KG1 (cell line): Measurements from ENCODE around the gene PIK3R3.
"Not testable (repeated sequence)": the region's sequence is repeated elsewhere in the genome, so short reads cannot be mapped to it uniquely, and the experiment has no call there.

ENCODE experiments used
- DNase-seq: peaks from one replicate; lab custom pipeline; 2025; lab: John Stamatoyannopoulos, UW

Gene PIK3R3

DNA sequence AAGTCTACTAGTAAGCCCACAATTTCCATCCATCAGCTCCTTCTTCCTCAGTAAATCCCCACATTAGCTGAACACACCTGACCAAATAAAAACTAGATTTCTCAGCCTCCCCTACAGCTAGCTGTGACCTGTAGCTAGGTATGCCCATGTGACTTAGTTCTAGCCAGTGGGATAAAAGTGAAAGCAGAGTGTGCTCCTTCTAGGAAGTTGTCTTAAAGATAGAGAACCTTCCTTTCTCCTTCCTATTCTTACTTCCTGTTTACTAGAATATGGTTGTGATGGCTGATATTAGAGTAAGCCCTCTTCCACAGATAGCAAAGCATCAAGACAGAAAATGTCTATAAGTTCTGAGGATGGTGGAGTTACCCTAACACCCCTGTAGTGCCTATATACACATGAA lies 67.0 kb downstream of the PIK3R3 start:
- DNase-seq, result no peak

DNA sequence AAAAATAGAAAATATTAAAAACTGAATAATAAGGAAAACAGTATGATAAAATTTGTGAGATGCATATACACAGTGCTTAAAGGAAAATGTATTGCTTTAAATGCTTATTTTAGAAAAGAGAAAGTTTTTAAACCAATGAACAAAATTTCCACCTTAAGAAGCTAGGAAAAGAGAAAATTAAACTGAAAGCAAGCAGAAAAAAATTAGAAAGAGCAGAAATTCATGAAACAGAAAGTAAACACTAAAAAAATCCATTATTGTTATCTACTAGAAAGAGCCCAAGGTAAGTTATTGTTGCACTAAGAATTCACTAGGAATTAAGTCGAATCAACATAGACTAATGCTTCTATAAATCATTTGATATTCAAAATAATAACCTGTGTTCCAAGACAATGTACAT lies 67.7 kb downstream of the PIK3R3 start:
- no peak for DNase-seq

- no peak for DNase-seq
These were observed 69.6 kb downstream of the PIK3R3 start for GRCh38 chr1:46062651-46063319.

DNA sequence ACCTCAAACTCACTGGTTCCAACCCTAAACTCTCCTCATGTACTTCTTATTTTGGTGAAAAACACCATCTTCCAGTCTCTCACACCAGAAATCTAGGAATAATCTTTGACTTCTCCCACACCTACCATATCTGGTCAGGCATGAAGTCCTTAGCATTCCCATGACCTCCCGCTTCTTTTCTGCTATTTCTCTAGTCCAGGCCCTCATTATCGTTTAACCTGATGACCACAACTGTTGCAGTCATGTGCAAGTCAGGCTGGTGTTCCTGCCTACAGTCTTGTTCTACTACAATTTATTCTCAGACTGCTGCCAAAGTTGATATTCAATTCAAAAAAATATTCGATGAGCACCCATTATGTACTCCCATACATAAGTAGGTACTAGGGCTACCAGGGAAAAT lies 71.3 kb downstream of the PIK3R3 start:
- no peak for DNase-seq

GRCh38 chr1:46058936-46059335 lies 73.5 kb downstream of the PIK3R3 start:
- no peak for DNase-seq

GRCh38 chr1:46057781-46058180 lies 74.6 kb downstream of the PIK3R3 start:
- DNase-seq, result no peak

DNA sequence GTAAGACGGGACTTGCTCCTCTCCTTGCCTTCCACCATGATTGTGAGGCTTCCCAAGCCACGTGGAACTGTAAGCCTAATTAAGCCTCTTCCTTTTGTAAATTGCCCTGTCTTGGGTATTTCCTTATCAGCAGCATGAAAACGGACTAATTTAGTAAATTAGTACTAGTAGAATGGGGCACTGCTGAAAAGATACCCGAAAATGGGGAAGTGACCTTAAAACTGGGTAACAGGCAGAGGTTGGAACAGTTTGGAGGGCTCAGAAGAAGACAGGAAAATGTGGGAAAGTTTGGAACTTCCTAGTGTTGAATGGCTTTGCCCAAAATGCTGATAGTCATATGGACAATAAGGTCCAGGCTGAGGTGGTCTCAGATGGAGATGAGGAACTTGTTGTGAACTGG lies 75.2 kb downstream of the PIK3R3 start:
- not testable (repeated sequence) for DNase-seq

GRCh38 chr1:46056325-46056724 lies 76.1 kb downstream of the PIK3R3 start:
- no peak for DNase-seq

DNA sequence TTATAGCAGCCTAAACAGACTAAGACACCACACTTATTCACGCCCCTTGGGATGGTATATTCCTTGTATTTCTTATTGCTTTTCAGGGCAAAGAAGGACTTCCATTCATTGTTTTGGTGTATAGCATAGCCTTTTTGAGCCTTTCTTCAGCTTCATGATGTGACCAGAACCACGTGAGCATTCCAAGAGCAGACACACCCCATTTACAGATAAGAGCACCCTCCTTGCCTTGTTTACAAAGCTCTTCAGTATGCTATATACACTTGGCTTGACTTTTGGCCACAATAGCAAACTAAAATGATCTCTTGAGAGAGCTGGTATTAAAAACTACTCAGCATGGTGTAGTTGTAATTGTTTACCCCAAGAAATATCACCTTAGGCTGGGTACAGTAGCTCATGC lies 78.7 kb downstream of the PIK3R3 start:
- DNase-seq, result no peak

DNA sequence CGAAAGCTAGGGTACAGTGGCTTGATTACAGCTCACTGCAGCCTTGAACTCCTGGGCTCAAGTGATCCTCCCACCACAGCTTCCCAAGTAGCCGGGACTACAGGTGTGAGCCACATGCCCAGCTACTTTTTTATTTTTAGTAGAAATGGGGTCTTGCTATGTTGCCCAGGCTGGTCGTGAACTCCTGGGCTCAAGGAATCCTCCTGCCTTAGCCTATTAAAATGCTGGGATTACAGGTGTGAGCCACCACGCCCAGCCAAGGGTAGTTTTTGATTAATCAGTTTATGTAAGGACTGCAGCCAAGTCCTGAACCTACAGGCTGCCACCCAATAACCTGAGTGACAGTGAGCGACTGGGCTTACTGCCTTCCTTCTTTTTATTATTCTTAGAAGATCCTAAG lies 88.3 kb downstream of the PIK3R3 start:
- DNase-seq, result no peak

GRCh38 chr1:46043458-46044017 lies 88.9 kb downstream of the PIK3R3 start:
- DNase-seq, result peak; percentile 45

- no peak for DNase-seq
These were observed 90.5 kb downstream of the PIK3R3 start for GRCh38 chr1:46041974-46042373.

GRCh38 chr1:46041551-46041950 lies 90.9 kb downstream of the PIK3R3 start:
- no peak for DNase-seq

- DNase-seq, result no peak
These were observed 92.8 kb downstream of the PIK3R3 start for GRCh38 chr1:46039571-46040052.

GRCh38 chr1:46036894-46037839 lies 95.3 kb downstream of the PIK3R3 start:
- peak; percentile 83 for DNase-seq

DNA sequence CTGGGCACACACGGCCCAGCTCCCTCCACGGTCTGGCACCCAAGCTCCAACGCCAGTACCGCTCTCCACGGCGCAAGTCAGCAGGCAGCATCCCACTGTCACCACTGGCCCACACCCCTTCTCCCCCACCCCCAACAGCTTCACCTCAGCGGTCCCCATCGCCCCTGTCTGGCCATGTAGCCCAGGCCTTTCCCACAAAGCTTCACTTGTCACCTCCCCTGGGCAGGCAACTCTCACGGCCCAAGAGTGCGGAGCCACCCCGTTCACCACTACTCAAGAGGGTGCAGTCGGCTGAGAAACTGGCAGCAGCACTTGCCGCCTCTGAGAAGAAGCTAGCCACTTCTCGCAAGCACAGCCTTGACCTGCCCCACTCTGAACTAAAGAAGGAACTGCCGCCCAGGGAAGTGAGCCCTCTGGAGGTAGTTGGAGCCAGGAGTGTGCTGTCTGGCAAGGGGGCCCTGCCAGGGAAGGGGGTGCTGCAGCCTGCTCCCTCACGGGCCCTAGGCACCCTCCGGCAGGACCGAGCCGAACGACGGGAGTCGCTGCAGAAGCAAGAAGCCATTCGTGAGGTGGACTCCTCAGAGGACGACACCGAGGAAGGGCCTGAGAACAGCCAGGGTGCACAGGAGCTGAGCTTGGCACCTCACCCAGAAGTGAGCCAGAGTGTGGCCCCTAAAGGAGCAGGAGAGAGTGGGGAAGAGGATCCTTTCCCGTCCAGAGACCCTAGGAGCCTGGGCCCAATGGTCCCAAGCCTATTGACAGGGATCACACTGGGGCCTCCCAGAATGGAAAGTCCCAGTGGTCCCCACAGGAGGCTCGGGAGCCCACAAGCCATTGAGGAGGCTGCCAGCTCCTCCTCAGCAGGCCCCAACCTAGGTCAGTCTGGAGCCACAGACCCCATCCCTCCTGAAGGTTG lies 97.6 kb downstream of the PIK3R3 start:
- no peak for DNase-seq

GRCh38 chr1:46030876-46031660 lies 101.4 kb downstream of the PIK3R3 start:
- no peak for DNase-seq

DNA sequence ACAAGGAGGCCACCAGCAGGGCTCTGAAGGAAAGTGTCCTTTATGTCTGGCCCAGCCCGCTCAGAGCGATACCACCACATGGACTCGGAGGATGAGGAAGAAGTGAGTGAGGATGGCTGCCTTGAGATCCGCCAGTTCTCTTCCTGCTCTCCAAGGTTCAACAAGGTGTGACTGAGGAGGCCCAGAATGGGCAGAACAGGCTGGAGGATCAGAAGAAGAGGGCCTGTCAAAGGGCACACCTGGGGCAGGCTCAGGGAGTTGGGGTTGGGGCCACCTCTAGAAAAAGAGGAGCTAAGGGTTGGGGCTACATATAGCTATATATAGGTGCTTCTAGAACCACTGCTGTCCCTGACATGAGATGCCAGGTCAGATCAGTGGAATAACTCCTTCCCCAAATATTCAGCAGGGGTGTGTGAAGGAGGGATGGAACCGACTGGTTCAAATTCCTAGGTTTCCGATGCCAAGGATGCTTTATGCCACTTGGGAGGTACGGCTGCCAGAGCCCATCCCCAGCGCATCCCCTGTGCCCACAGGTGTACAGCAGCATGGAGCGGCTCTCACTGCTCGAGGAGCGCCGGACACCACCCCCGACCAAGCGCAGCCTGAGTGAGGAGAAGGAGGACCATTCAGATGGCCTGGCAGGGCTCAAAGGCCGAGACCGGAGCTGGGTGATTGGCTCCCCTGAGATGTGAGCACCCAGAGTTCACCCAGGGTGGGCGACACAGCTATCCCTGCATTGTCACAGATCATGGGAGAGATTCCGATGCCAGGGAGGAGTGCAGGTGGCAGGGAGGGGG lies 102.2 kb downstream of the PIK3R3 start:
- no peak for DNase-seq

- DNase-seq, result no peak
These were observed 104.4 kb downstream of the PIK3R3 start for GRCh38 chr1:46027788-46028573.
